Measurements from ENCODE around the gene ULBP1. TPM values are rescaled to one million over a fixed set of nuclear protein-coding genes. Genes with fewer than 3 reads are reported as not detected.

Gene ULBP1
- total RNA-seq, 1 experiment from 2014 or later = 1.6 TPM

- Histone ChIP-seq H4K8ac (replicated peaks; ENCODE audit: insufficient read length, low read depth, low read length) (no peak overlapping the region), H3K56ac (ENCODE audit: insufficient read length, low read depth, low read length) (no peak overlapping the region), H3T11ph (ENCODE audit: low read length) (no peak overlapping the region), H2AK5ac (ENCODE audit: insufficient read length, low read length) (no peak overlapping the region), H4K5ac (ENCODE audit: insufficient read length, low read depth, low read length) (no peak overlapping the region), H2BK12ac (ENCODE audit: insufficient read length, low read depth, low read length) (no peak overlapping the region), H3K4me2 (ENCODE audit: insufficient read depth, insufficient read length, low read length) (no peak overlapping the region), H2AFZ (ENCODE audit: low read length) (no peak overlapping the region), H3K23me2 (ENCODE audit: insufficient read length, low read depth, low read length, poor library complexity, severe bottlenecking) (no peaks in the 10 kb centered on the region), H3K9ac (ENCODE audit: extremely low read depth, insufficient read length, low read length) (no peak overlapping the region), H3K18ac (ENCODE audit: insufficient read length, low read depth, low read length) (no peak overlapping the region), H2BK15ac (ENCODE audit: low read depth, low read length) (no peak overlapping the region), H3K4me1 (ENCODE audit: insufficient read depth, low read length) (no peaks in the 10 kb centered on the region), H3K23ac (ENCODE audit: insufficient read length, low read depth, low read length) (no peak overlapping the region), H4K20me1 (ENCODE audit: control insufficient read depth, insufficient read depth, insufficient read length) (no peaks in the 10 kb centered on the region), H4K91ac (ENCODE audit: insufficient read length, low read depth, low read length) (no peak overlapping the region), H3K27me3 (ENCODE audit: insufficient read depth, low read length) (peaks cover 34% of the 10 kb centered on the region), H3K4ac (ENCODE audit: low read depth, low read length) (no peak overlapping the region), H2BK120ac (ENCODE audit: low read depth, low read length, poor library complexity, severe bottlenecking) (no peak overlapping the region), H2BK20ac (ENCODE audit: low read depth, low read length, poor library complexity, severe bottlenecking) (no peak overlapping the region), H3K27ac (ENCODE audit: insufficient read length, low read depth, low read length) (no peak overlapping the region), H3K79me1 (ENCODE audit: insufficient read depth, low read depth, low read length, poor library complexity, severe bottlenecking) (no peaks in the 10 kb centered on the region), H3K14ac (ENCODE audit: insufficient read depth, low read length) (no peak overlapping the region), H3K9me3 (ENCODE audit: control insufficient read depth, low read depth, low read length) (no peaks in the 10 kb centered on the region), H2BK5ac (ENCODE audit: insufficient read length, low read length) (no peak overlapping the region), H3K79me2 (ENCODE audit: insufficient read depth, low read length) (no peaks in the 10 kb centered on the region)
- H3K36me3 Mint-ChIP-seq (ENCODE audit: insufficient read depth in 1 of 3, low read depth in 3 of 3) = peaks cover 0 to under 1% (median 0%) of the 10 kb centered on the region in 3 experiments; a peak in 1 of 7 replicates
- no peaks in the 10 kb centered on the region for H3K4me1 Mint-ChIP-seq
- no peak for DNase-seq
- no peak overlapping the region; a peak in 1 of 5 replicates for H3K4me3 Mint-ChIP-seq
- H3K27ac Mint-ChIP-seq = no peak overlapping the region
- no peaks in the 10 kb centered on the region for H3K9me3 Mint-ChIP-seq
- H3K27me3 Mint-ChIP-seq (ENCODE audit: low read depth) = peaks cover 91% of the 10 kb centered on the region
- TF ChIP-seq CTCF (conservative IDR thresholded peaks at IDR 0.05) = no peak
Observed at GRCh38 chr6:149975400-149975799, 11.7 kb downstream of the ULBP1 start.

All from H9 (cell line).